Smooth muscle cell (in vitro differentiated cells): ENCODE results near the gene KCNIP1. TPM values are rescaled to one million over a fixed set of nuclear protein-coding genes. Genes with fewer than 3 reads are reported as not detected.
A peak's percentile ranks its signal among the peaks of the same experiment; 100 is the strongest.

Experiments used
- DNase-seq: peaks from one replicate; lab custom pipeline; 2025; ENCODE audit not compliant: unreplicated experiment; lab: John Stamatoyannopoulos, UW
- H2AFZ ChIP-seq: fragments of 200-600 bp; sonication (generic); 2 replicates; pipeline ENCODE4 v1.6.0; 2016; ENCODE audit warnings: antibody characterized with exemption, low read depth, mild to moderate bottlenecking
- H3F3A ChIP-seq: fragments of 200-600 bp; sonication (generic); 2 replicates; pipeline ENCODE4 v1.6.0; 2017; ENCODE audit warnings: antibody characterized with exemption, low read depth
- H3K27ac ChIP-seq: fragments of 200-600 bp; sonication (generic); 2 replicates; pipeline ENCODE4 v1.5.1; 2016; ENCODE audit warnings: low read depth, mild to moderate bottlenecking
- H3K27me3 ChIP-seq: fragments of 200-600 bp; sonication (generic); 2 replicates; pipeline ENCODE4 v1.6.1; 2016; ENCODE audit warnings: low read depth, mild to moderate bottlenecking
- H3K36me3 ChIP-seq: fragments of 200-600 bp; sonication (generic); 2 replicates; pipeline ENCODE4 v1.5.1; 2016; ENCODE audit warnings: low read depth
- H3K4me1 ChIP-seq: fragments of 200-600 bp; sonication (generic); 2 replicates; pipeline ENCODE4 v1.5.1; 2016; ENCODE audit warnings: low read depth
- H3K4me2 ChIP-seq: fragments of 200-600 bp; sonication (generic); 2 replicates; pipeline ENCODE4 v1.6.0; 2016; ENCODE audit warnings: mild to moderate bottlenecking
- H3K4me3 ChIP-seq: fragments of 200-600 bp; sonication (generic); 2 replicates; pipeline ENCODE4 v1.5.1; 2016; ENCODE audit warnings: mild to moderate bottlenecking
- H3K79me2 ChIP-seq: fragments of 200-600 bp; sonication (generic); 2 replicates; pipeline ENCODE4 v1.6.0; 2016; ENCODE audit warnings: low read depth, mild to moderate bottlenecking
- H3K9ac ChIP-seq: fragments of 200-600 bp; sonication (generic); 2 replicates; pipeline ENCODE4 v1.6.0; 2016; ENCODE audit warnings: low read depth
- H3K9me3 ChIP-seq: fragments of 200-600 bp; sonication (generic); replicated peaks from 2 replicates; pipeline ENCODE4 v1.5.1; 2016; ENCODE audit warnings: low read depth
- H4K20me1 ChIP-seq: fragments of 200-600 bp; sonication (generic); 2 replicates; pipeline ENCODE4 v1.6.0; 2016; ENCODE audit warnings: low read depth
- WGBS: methylation state at CpG from one replicate; pipeline ENCODE4 v1.1.7; 2016; ENCODE audit warnings: low lambda C conversion rate; 5-methylcytosine and 5-hydroxymethylcytosine counted together
- polyA plus RNA-seq: library from polyadenylated mRNA; unstranded; fragments of >200 nt; fragmentation: Nextera tagmentation; extraction: Ambion mirVana; gene quantifications from 2 replicates; pipeline ENCODE4 v1.2.1, GENCODE V29; 2016
- total RNA-seq: library from RNA; depleted of rRNA; stranded (reverse); fragments of >200 nt; gene quantifications from 2 replicates; pipeline ENCODE4 v1.2.3, GENCODE V29; 2014
- TF ChIP-seq, protein P1 (sequence below): fragments of 200-600 bp; sonication (generic); IDR thresholded peaks from 2 replicates; pipeline ENCODE4 v1.5.1; 2017; ENCODE audit warnings: borderline replicate concordance, mild to moderate bottlenecking, antibody characterized with exemption; ENCODE audit not compliant: insufficient read depth, poor library complexity, severe bottlenecking

Gene KCNIP1
- total and polyA plus RNA-seq, 2 experiments from 2014 or later: 0.50 TPM; not detected in 1

DNA sequence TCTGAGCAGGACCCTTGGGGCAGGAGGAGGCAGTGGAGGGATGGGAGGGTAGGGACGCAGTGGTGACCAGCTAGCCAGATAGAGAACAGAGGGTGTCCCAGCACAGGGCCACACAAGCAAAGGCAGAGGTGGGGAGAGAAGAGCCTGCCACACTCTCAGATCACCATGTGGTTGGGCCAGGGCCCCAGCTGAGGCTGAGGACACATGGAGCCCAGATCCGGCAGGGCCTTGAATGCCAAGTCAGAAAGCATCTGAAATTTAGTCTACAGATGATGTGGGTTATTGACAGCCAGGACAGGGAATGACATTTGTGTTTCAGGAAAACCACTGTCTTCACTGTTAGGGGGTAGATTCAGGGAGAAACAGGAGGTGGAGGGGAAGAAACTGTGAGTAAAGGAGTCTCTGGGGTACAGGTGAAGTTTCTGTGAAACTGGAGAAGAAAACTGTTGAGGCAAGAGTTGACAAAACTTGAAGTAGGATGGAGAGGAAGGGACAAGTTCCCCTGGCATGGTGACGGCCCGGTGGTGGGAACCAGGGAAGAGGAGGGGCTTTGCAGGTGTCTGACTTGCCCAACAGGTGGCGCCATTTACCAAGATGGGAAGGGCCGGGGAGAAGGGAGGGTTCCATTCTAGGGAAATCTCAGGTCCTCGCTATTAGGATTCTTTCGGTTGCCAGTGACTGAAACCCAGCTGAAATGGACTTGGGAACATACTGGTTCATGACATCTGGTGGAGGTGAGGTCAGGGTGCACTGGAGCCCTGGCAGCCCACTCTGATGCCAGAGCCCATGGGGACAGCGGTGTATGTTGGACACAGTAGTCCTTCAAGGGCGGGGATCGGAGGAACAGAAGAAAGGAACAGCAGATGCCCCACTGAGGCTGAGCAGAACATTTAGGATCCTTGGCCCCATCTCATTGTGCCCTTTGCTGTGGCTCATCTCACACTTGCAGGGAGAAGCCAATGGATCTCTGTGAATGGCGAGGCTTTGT lies 100.1 kb downstream of the KCNIP1 start:
- no peak overlapping the region for H3K27ac ChIP-seq
- H4K20me1 ChIP-seq: no peaks in the 10 kb centered on the region
- no peaks in the 10 kb centered on the region for H3K36me3 ChIP-seq
- H2AFZ ChIP-seq: no peak overlapping the region
- no peak for DNase-seq
- no peaks in the 10 kb centered on the region for H3K4me1 ChIP-seq
- no peaks in the 10 kb centered on the region for H3K9me3 ChIP-seq
- H3K4me3 ChIP-seq: no peak overlapping the region
- no peaks in the 10 kb centered on the region for H3F3A ChIP-seq
- WGBS: 52% methylated on average over 12 of the region's 12 CpGs
- H3K27me3 ChIP-seq: peaks cover 4% of the 10 kb centered on the region
- no peaks in the 10 kb centered on the region for H3K79me2 ChIP-seq
- no peak overlapping the region for H3K9ac ChIP-seq
- TF ChIP-seq, protein P1, sequence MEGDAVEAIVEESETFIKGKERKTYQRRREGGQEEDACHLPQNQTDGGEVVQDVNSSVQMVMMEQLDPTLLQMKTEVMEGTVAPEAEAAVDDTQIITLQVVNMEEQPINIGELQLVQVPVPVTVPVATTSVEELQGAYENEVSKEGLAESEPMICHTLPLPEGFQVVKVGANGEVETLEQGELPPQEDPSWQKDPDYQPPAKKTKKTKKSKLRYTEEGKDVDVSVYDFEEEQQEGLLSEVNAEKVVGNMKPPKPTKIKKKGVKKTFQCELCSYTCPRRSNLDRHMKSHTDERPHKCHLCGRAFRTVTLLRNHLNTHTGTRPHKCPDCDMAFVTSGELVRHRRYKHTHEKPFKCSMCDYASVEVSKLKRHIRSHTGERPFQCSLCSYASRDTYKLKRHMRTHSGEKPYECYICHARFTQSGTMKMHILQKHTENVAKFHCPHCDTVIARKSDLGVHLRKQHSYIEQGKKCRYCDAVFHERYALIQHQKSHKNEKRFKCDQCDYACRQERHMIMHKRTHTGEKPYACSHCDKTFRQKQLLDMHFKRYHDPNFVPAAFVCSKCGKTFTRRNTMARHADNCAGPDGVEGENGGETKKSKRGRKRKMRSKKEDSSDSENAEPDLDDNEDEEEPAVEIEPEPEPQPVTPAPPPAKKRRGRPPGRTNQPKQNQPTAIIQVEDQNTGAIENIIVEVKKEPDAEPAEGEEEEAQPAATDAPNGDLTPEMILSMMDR: peak; percentile 61
- H3K4me2 ChIP-seq: no peak overlapping the region

DNA sequence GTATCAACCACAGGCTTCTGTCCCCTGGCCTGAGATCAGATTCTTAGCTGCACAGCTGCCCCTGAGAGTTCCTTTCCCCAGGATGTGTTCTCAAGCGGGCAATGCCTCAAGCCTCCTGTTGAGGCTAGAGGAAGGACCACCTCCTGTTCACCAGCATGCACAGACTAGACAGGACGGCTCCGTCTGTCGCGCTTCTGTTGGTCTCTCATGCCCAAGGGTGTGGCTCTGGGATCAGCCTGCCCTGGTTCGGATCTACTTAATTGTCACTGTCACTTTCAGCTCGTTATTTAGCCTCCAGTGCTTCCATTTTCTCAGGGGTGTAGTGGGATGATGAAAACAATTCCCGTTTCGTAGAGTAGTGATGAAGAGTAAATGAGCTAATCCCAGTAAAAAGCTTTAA lies 103.1 kb downstream of the KCNIP1 start:
- TF ChIP-seq, protein P1: no peak
- no peak overlapping the region for H2AFZ ChIP-seq
- H3K4me3 ChIP-seq: no peak overlapping the region
- no peak for DNase-seq
- H3K9ac ChIP-seq: no peak overlapping the region
- H3K36me3 ChIP-seq: no peaks in the 10 kb centered on the region
- H3K27ac ChIP-seq: no peak overlapping the region
- no peaks in the 10 kb centered on the region for H4K20me1 ChIP-seq
- H3K4me1 ChIP-seq: peaks cover 2% of the 10 kb centered on the region
- no peaks in the 10 kb centered on the region for H3K27me3 ChIP-seq
- no peak overlapping the region for H3K4me2 ChIP-seq
- H3K79me2 ChIP-seq: no peaks in the 10 kb centered on the region
- no peaks in the 10 kb centered on the region for H3F3A ChIP-seq
- 55% methylated on average over 9 of the region's 9 CpGs for WGBS
- no peaks in the 10 kb centered on the region for H3K9me3 ChIP-seq

DNA sequence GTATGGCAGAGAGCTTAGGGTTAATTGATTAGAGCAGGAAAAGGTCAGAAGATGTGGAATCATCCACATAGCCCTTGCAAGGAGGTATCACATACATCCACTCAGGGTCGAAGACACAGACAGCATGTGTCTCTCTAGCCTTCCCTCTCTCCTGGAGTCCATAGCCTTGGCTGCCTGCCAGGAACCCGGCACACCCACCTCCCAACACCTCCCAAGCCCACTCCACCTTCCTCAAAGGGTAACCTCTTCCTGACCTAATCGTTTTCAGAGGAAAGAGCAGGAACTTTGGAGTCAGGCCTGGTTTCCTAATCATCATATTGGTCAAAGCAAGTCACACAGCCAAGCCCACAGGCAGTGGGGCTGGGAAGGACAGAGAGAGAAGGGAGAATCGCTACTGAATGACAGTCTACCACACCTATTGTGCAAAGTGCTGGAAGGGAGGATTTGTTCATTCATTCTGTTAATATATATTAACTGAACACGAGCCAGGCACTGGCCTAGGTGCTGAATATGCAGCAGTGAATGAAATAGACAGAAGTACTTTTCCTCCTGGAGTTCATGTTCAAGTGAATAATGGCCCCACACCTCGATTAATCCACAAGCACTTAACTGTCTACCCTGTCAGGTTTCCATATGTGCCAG lies 107.8 kb downstream of the KCNIP1 start:
- Histone ChIP-seq H3K4me1 (peaks cover 16% of the 10 kb centered on the region), H3K4me2 (no peak overlapping the region), H3F3A (no peaks in the 10 kb centered on the region), H3K79me2 (no peaks in the 10 kb centered on the region), H3K9me3 (no peaks in the 10 kb centered on the region), H3K36me3 (no peaks in the 10 kb centered on the region), H3K9ac (no peak overlapping the region), H3K27me3 (no peaks in the 10 kb centered on the region), H3K4me3 (no peak overlapping the region), H4K20me1 (no peaks in the 10 kb centered on the region), H3K27ac (no peak overlapping the region), H2AFZ (no peak overlapping the region)
- no peak for DNase-seq
- WGBS: 62% methylated on average over 6 of the region's 6 CpGs
- TF ChIP-seq, protein P1: no peak
